H9 (cell line): ENCODE results near the gene RRAGC. TPM values are rescaled to one million over a fixed set of nuclear protein-coding genes. Genes with fewer than 3 reads are reported as not detected.

Experiments used
- DNase-seq: peaks from one replicate; pipeline ENCODE4 v3.0.0-alpha.2; 2017
- H2AFZ ChIP-seq: one replicate; pipeline ENCODE4 v1.6.1; 2013; ENCODE audit warnings: mild to moderate bottlenecking, low read length, control low read depth, moderate library complexity
- H2AK5ac ChIP-seq: 2 replicates; pipeline ENCODE4 v1.6.1; 2013; ENCODE audit warnings: low read length, control low read depth, mixed read lengths; ENCODE audit not compliant: insufficient read length
- H2BK120ac ChIP-seq: one replicate; pipeline ENCODE4 v1.6.1; 2013; ENCODE audit warnings: low read depth, mild to moderate bottlenecking, low read length, control low read depth, inconsistent platforms; ENCODE audit not compliant: poor library complexity, severe bottlenecking
- H2BK12ac ChIP-seq: 2 replicates; pipeline ENCODE4 v1.6.1; 2013; ENCODE audit warnings: low read length, control low read depth, mixed read lengths, low read depth; ENCODE audit not compliant: insufficient read length
- H2BK15ac ChIP-seq: 2 replicates; pipeline ENCODE4 v1.6.1; 2013; ENCODE audit warnings: low read depth, low read length, control low read depth
- H2BK20ac ChIP-seq: one replicate; pipeline ENCODE4 v1.6.1; 2013; ENCODE audit warnings: low read depth, mild to moderate bottlenecking, low read length, control low read depth, inconsistent platforms; ENCODE audit not compliant: poor library complexity, severe bottlenecking
- H2BK5ac ChIP-seq: 2 replicates; pipeline ENCODE4 v1.6.1; 2013; ENCODE audit warnings: low read length, control low read depth, mixed read lengths; ENCODE audit not compliant: insufficient read length
- H3K14ac ChIP-seq: 2 replicates; pipeline ENCODE4 v1.6.1; 2013; ENCODE audit warnings: low read length, control low read depth; ENCODE audit not compliant: insufficient read depth
- H3K18ac ChIP-seq: 2 replicates; pipeline ENCODE4 v1.6.1; 2013; ENCODE audit warnings: low read depth, mild to moderate bottlenecking, mixed read lengths, low read length, control low read depth; ENCODE audit not compliant: insufficient read length
- H3K23ac ChIP-seq: 2 replicates; pipeline ENCODE4 v1.6.1; 2013; ENCODE audit warnings: low read length, control low read depth, mixed read lengths, low read depth; ENCODE audit not compliant: insufficient read length
- H3K23me2 ChIP-seq: 2 replicates; pipeline ENCODE4 v1.6.1; 2013; ENCODE audit warnings: low read depth, mild to moderate bottlenecking, mixed read lengths, low read length, control low read depth; ENCODE audit not compliant: insufficient read length, poor library complexity, severe bottlenecking
- H3K27ac ChIP-seq: 2 replicates; pipeline ENCODE4 v1.5.1; 2013; ENCODE audit warnings: low read length, control low read depth, mixed read lengths, low read depth; ENCODE audit not compliant: insufficient read length
- H3K27me3 ChIP-seq: 2 replicates; pipeline ENCODE4 v1.6.1; 2013; ENCODE audit warnings: low read length, control low read depth, inconsistent platforms; ENCODE audit not compliant: insufficient read depth
- H3K4ac ChIP-seq: 2 replicates; pipeline ENCODE4 v1.6.1; 2013; ENCODE audit warnings: low read depth, mild to moderate bottlenecking, control low read depth, inconsistent platforms, low read length, moderate library complexity
- H3K4me1 ChIP-seq: 2 replicates; pipeline ENCODE4 v1.6.1; 2013; ENCODE audit warnings: low read length, control low read depth, inconsistent platforms; ENCODE audit not compliant: insufficient read depth
- H3K4me2 ChIP-seq: 2 replicates; pipeline ENCODE4 v1.6.1; 2013; ENCODE audit warnings: low read length, control low read depth, mixed read lengths; ENCODE audit not compliant: insufficient read length, insufficient read depth
- H3K56ac ChIP-seq: 2 replicates; pipeline ENCODE4 v1.6.1; 2013; ENCODE audit warnings: low read depth, mild to moderate bottlenecking, mixed read lengths, low read length, control low read depth; ENCODE audit not compliant: insufficient read length
- H3K79me1 ChIP-seq: 2 replicates; pipeline ENCODE4 v1.6.1; 2013; ENCODE audit warnings: low read depth, mild to moderate bottlenecking, moderate library complexity, low read length, control low read depth, inconsistent platforms; ENCODE audit not compliant: insufficient read depth, poor library complexity, severe bottlenecking
- H3K79me2 ChIP-seq: 2 replicates; pipeline ENCODE4 v1.6.1; 2013; ENCODE audit warnings: low read length, control low read depth, inconsistent platforms; ENCODE audit not compliant: insufficient read depth
- H3K9ac ChIP-seq: 2 replicates; pipeline ENCODE4 v1.6.1; 2013; ENCODE audit warnings: low read length, control low read depth, mixed read lengths; ENCODE audit not compliant: insufficient read length; ENCODE audit errors: extremely low read depth
- H3K9me3 ChIP-seq: one replicate; pipeline ENCODE4 v1.6.1; 2013; ENCODE audit warnings: low read depth, low read length, inconsistent platforms; ENCODE audit not compliant: control insufficient read depth
- H3T11ph ChIP-seq: one replicate; pipeline ENCODE4 v1.6.1; 2013; ENCODE audit warnings: mild to moderate bottlenecking, low read length, control low read depth, inconsistent platforms
- H4K20me1 ChIP-seq: one replicate; pipeline ENCODE4 v1.6.1; 2013; ENCODE audit not compliant: control insufficient read depth, insufficient read length, insufficient read depth
- H4K5ac ChIP-seq: 2 replicates; pipeline ENCODE4 v1.6.1; 2013; ENCODE audit warnings: low read depth, mild to moderate bottlenecking, mixed read lengths, low read length, control low read depth; ENCODE audit not compliant: insufficient read length
- H4K8ac ChIP-seq: replicated peaks from 2 replicates; pipeline ENCODE4 v1.6.1; 2013; ENCODE audit warnings: low read length, control low read depth, mixed read lengths, low read depth; ENCODE audit not compliant: insufficient read length
- H4K91ac ChIP-seq: 2 replicates; pipeline ENCODE4 v1.6.1; 2013; ENCODE audit warnings: low read depth, mild to moderate bottlenecking, moderate library complexity, mixed read lengths, low read length, control low read depth; ENCODE audit not compliant: insufficient read length
- H3K27ac Mint-ChIP-seq, 3 experiments: 2 replicates in 2 of 3; 3 replicates in 1 of 3; pipeline ENCODE4 v1.8.0; 2020 to 2021; ENCODE audit warnings: mixed read lengths in 3 of 3, mild to moderate bottlenecking in 1 of 3, moderate library complexity in 1 of 3
- H3K27me3 Mint-ChIP-seq: 2 replicates; pipeline ENCODE4 v1.8.0; 2021; ENCODE audit warnings: low read depth, mild to moderate bottlenecking, moderate library complexity, mixed read lengths
- H3K36me3 Mint-ChIP-seq, 3 experiments: 2 replicates in 2 of 3; 3 replicates in 1 of 3; pipeline ENCODE4 v1.8.0; 2020 to 2021; ENCODE audit warnings: low read depth in 3 of 3, mixed read lengths in 3 of 3; ENCODE audit not compliant: insufficient read depth in 1 of 3
- H3K4me1 Mint-ChIP-seq, 2 experiments: 2 replicates each; pipeline ENCODE4 v1.8.0; 2020; ENCODE audit warnings: mixed read lengths in 2 of 2
- H3K4me3 Mint-ChIP-seq, 2 experiments: 2 replicates in 1 of 2; 3 replicates in 1 of 2; pipeline ENCODE4 v1.8.0; 2020 to 2021; ENCODE audit warnings: mild to moderate bottlenecking in 2 of 2, mixed read lengths in 2 of 2, moderate library complexity in 1 of 2
- H3K9me3 Mint-ChIP-seq, 2 experiments: 2 replicates in 1 of 2; 3 replicates in 1 of 2; pipeline ENCODE4 v1.8.0; 2020; ENCODE audit warnings: mild to moderate bottlenecking in 2 of 2, mixed read lengths in 2 of 2, moderate library complexity in 1 of 2
- WGBS: extraction: QIAGEN DNeasy Blood & Tissue Kit; methylation state at CpG from one replicate; pipeline ENCODE4 v1.1.7; 2013; ENCODE audit warnings: missing lambda C conversion rate, low lambda C conversion rate, mixed read lengths; ENCODE audit not compliant: insufficient read length; ENCODE audit errors: extremely low coverage; 5-methylcytosine and 5-hydroxymethylcytosine counted together
- total RNA-seq: library from RNA; stranded (reverse); gene quantifications from 2 replicates; pipeline ENCODE4 v1.2.1, GENCODE V29; 2021
- TF ChIP-seq, protein P1 (sequence below): fragments of 200-600 bp; sonication (generic); conservative IDR thresholded peaks from 3 replicates; pipeline ENCODE4 v1.8.0; 2021; ENCODE audit warnings: antibody characterized with exemption, mild to moderate bottlenecking

RRAGC gene
- total RNA-seq, 1 experiment from 2014 or later, result 17.9 TPM

DNA sequence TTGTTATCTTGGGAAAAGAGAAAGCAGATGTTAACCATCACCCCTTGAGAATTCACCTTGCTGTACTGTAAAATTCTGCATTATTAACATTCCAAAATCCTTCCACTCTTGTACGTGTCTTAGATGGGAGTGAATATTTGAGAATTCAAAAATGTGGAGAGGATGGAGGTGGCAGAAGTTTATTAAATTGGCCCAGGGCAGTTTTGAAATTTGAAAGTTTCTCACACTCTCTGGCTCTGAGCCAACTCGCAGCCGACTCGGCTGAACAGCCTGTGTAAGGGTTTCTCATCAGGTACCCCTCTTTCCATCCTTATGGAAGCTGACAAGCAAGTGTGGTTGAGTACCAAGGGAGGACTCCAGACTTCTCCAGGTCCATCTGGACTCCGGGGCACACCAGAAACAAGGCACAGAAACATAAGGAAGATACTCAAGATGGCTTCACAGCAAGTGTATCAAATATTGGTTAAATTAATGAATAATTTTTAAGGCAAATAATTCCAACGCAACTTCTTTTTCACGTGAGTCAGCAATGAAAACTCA, 45.1 kb downstream of the RRAGC start:
- Mint-ChIP-seq H3K36me3 (peaks cover 0 to 9% (median 3%) of the 10 kb centered on the region in 3 experiments; a peak in 3 of 7 replicates), H3K4me1 (peaks cover 30 to 32% of the 10 kb centered on the region in 2 experiments), H3K27me3 (peaks cover 81% of the 10 kb centered on the region), H3K9me3 (peaks cover 7 to 10% of the 10 kb centered on the region in 2 experiments), H3K4me3 (no peak overlapping the region), H3K27ac (no peak overlapping the region)
- Histone ChIP-seq H3K27ac (no peak overlapping the region), H3K23me2 (peaks cover 9% of the 10 kb centered on the region), H3K79me2 (no peaks in the 10 kb centered on the region), H4K91ac (no peak overlapping the region), H3K14ac (no peak overlapping the region), H3K56ac (no peak overlapping the region), H4K8ac (no peak overlapping the region), H2AK5ac (no peak overlapping the region), H3K9me3 (no peaks in the 10 kb centered on the region), H3K4me1 (0 out of 2 replicates have a peak, but pooled peaks cover 2% of the 10 kb centered on the region), H4K20me1 (no peaks in the 10 kb centered on the region), H3T11ph (no peak overlapping the region), H3K4ac (no peak overlapping the region), H2BK12ac (no peak overlapping the region), H3K9ac (no peak overlapping the region), H2BK120ac (no peak overlapping the region), H4K5ac (no peak overlapping the region), H3K27me3 (peaks cover 9% of the 10 kb centered on the region), H3K18ac (no peak overlapping the region), H3K23ac (no peak overlapping the region), H2BK20ac (no peak overlapping the region), H3K4me2 (no peak overlapping the region), H2AFZ (no peak overlapping the region), H3K79me1 (no peaks in the 10 kb centered on the region), H2BK5ac (no peak overlapping the region), H2BK15ac (no peak overlapping the region)
- no CpG with 5 or more reads among the region's 7 CpGs for whole genome bisulfite sequencing
- DNase-seq, result no peak
- TF ChIP-seq, protein P1, sequence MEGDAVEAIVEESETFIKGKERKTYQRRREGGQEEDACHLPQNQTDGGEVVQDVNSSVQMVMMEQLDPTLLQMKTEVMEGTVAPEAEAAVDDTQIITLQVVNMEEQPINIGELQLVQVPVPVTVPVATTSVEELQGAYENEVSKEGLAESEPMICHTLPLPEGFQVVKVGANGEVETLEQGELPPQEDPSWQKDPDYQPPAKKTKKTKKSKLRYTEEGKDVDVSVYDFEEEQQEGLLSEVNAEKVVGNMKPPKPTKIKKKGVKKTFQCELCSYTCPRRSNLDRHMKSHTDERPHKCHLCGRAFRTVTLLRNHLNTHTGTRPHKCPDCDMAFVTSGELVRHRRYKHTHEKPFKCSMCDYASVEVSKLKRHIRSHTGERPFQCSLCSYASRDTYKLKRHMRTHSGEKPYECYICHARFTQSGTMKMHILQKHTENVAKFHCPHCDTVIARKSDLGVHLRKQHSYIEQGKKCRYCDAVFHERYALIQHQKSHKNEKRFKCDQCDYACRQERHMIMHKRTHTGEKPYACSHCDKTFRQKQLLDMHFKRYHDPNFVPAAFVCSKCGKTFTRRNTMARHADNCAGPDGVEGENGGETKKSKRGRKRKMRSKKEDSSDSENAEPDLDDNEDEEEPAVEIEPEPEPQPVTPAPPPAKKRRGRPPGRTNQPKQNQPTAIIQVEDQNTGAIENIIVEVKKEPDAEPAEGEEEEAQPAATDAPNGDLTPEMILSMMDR, result no peak
